PC-3 (cell line): Measurements from ENCODE around the gene AGPAT4. TPM values are rescaled to one million over a fixed set of nuclear protein-coding genes. Genes with fewer than 3 reads are reported as not detected.
"Not testable (repeated sequence)": the region's sequence is repeated elsewhere in the genome, so short reads cannot be mapped to it uniquely, and the experiment has no call there.

Experiments used
- ATAC-seq: fragments of 200-7000 bp; cut with Tn5 transposase; 2 replicates; pipeline ENCODE4 v1.9.1; 2020; ENCODE audit warnings: mild to moderate bottlenecking, moderate library complexity
- BruUV-seq: library from RNA; stranded (reverse); fragments of 400-500 nt; replicated peaks from 2 replicates; lab custom pipeline; 2021; lab: Mats Ljungman, UMichigan
- CTCF ChIA-PET: fragments of 300-600 bp; sonication (Branson Sonifier 250); formaldehyde crosslinking; loops from one replicate; lab custom pipeline; 2022; ENCODE audit warnings: antibody characterized with exemption; lab: Charles Lee
- POLR2A ChIA-PET: fragments of 300-600 bp; sonication (Branson Sonifier 250); formaldehyde crosslinking; loops from one replicate; lab custom pipeline; 2022; ENCODE audit warnings: antibody characterized with exemption; ENCODE audit not compliant: unreplicated experiment; lab: Charles Lee
- DNase-seq: peaks from one replicate; pipeline ENCODE4 v3.0.0-alpha.2; 2015
- H2AFZ ChIP-seq: fragments of 300-600 bp; sonication (generic); 2 replicates; pipeline ENCODE4 v1.6.0; 2016; ENCODE audit warnings: antibody characterized with exemption, low read length
- H3F3A ChIP-seq: fragments of 300-600 bp; sonication (generic); one replicate; pipeline ENCODE4 v1.6.0; 2017; ENCODE audit warnings: antibody characterized with exemption, low read length, control low read depth, mild to moderate bottlenecking; ENCODE audit not compliant: unreplicated experiment
- H3K27ac ChIP-seq: fragments of 300-600 bp; sonication (generic); 2 replicates; pipeline ENCODE4 v1.5.1; 2016; ENCODE audit warnings: mild to moderate bottlenecking, low read length
- H3K27me3 ChIP-seq: fragments of 300-600 bp; sonication (generic); 2 replicates; pipeline ENCODE4 v1.6.1; 2016; ENCODE audit warnings: low read length, mixed read lengths
- H3K36me3 ChIP-seq: fragments of 300-600 bp; sonication (generic); 2 replicates; pipeline ENCODE4 v1.6.1; 2016; ENCODE audit warnings: low read depth, mixed run types, low read length, mixed read lengths
- H3K4me1 ChIP-seq: fragments of 300-600 bp; sonication (generic); 2 replicates; pipeline ENCODE4 v1.5.1; 2016; ENCODE audit warnings: low read length; ENCODE audit not compliant: insufficient read depth
- H3K4me2 ChIP-seq: fragments of 300-600 bp; sonication (generic); 2 replicates; pipeline ENCODE4 v1.6.0; 2016; ENCODE audit warnings: low read length
- H3K4me3 ChIP-seq: fragments of 300-600 bp; sonication (generic); 2 replicates; pipeline ENCODE4 v1.5.1; 2016; ENCODE audit warnings: mild to moderate bottlenecking, low read length, mixed read lengths
- H3K79me2 ChIP-seq: fragments of 300-600 bp; sonication (generic); 2 replicates; pipeline ENCODE4 v1.6.1; 2017; ENCODE audit warnings: low read length, mixed read lengths
- H3K9ac ChIP-seq: fragments of 300-600 bp; sonication (generic); 2 replicates; pipeline ENCODE4 v1.6.0; 2016; ENCODE audit warnings: mild to moderate bottlenecking, low read length
- H3K9me2 ChIP-seq: fragments of 300-600 bp; sonication (generic); replicated peaks from 2 replicates; pipeline ENCODE4 v1.6.1; 2016; ENCODE audit warnings: mixed run types, low read length, mixed read lengths
- H3K9me3 ChIP-seq: fragments of 300-600 bp; sonication (generic); 2 replicates; pipeline ENCODE4 v1.6.1; 2016; ENCODE audit warnings: low read length, mixed read lengths
- H4K20me1 ChIP-seq: fragments of 300-600 bp; sonication (generic); 2 replicates; pipeline ENCODE4 v1.6.1; 2016; ENCODE audit warnings: low read length, mixed read lengths
- CTCF ChIP-seq: fragments of 300-600 bp; sonication (generic); conservative IDR thresholded peaks from 2 replicates; pipeline ENCODE4 v1.5.1; 2017; ENCODE audit warnings: antibody characterized with exemption, low read depth, mild to moderate bottlenecking, low read length
- EZH2 ChIP-seq: fragments of 300-600 bp; sonication (generic); IDR thresholded peaks from one replicate; pipeline ENCODE4 v1.6.1; 2017; ENCODE audit warnings: antibody characterized with exemption, mild to moderate bottlenecking, low read length; ENCODE audit not compliant: unreplicated experiment
- EZH2phosphoT487 ChIP-seq: fragments of 300-600 bp; sonication (generic); IDR thresholded peaks from 2 replicates; pipeline ENCODE4 v1.6.1; 2018; ENCODE audit warnings: mild to moderate bottlenecking, antibody characterized with exemption, low read length, borderline replicate concordance
- intact Hi-C: fragments of 100-400 bp; cut with micrococcal nuclease; formaldehyde crosslinking; loops from 2 replicates; pipeline ENCODE4 v1.9.0; 2023
- total RNA-seq: library from RNA; depleted of rRNA; stranded (reverse); fragments of >200 nt; gene quantifications from 2 replicates; pipeline ENCODE4 v1.2.3, GENCODE V29; 2014

AGPAT4 gene
- total RNA-seq, 1 experiment from 2014 or later: 3.8 TPM

- DNase-seq (no peak), ATAC-seq (no peak)
- no peak overlapping the region for H3K9ac ChIP-seq
- POLR2A ChIA-PET: no interaction called here
- H2AFZ ChIP-seq: no peak overlapping the region
- no peaks in the 10 kb centered on the region for H4K20me1 ChIP-seq
- no peaks in the 10 kb centered on the region for H3F3A ChIP-seq
- no TSS peak for BruUV-seq
- TF ChIP-seq CTCF: no peak
- no peak for TF ChIP-seq EZH2phosphoT487
- TF ChIP-seq EZH2: no peak
- H3K9me3 ChIP-seq: no peaks in the 10 kb centered on the region
- H3K27me3 ChIP-seq: no peaks in the 10 kb centered on the region
- intact Hi-C loops: no loop called here
- no peaks in the 10 kb centered on the region; the same call in 1 of the 2 replicates for H3K4me1 ChIP-seq
- no peaks in the 10 kb centered on the region for H3K79me2 ChIP-seq
- H3K4me3 ChIP-seq: no peak overlapping the region
- H3K9me2 ChIP-seq: no peaks in the 10 kb centered on the region
- CTCF ChIA-PET: no interaction called here
- H3K4me2 ChIP-seq: no peak overlapping the region
- no peaks in the 10 kb centered on the region for H3K36me3 ChIP-seq
- H3K27ac ChIP-seq: no peak overlapping the region
Observed at GRCh38 chr6:161318456-161318855, 44.6 kb upstream of the AGPAT4 start.

DNA sequence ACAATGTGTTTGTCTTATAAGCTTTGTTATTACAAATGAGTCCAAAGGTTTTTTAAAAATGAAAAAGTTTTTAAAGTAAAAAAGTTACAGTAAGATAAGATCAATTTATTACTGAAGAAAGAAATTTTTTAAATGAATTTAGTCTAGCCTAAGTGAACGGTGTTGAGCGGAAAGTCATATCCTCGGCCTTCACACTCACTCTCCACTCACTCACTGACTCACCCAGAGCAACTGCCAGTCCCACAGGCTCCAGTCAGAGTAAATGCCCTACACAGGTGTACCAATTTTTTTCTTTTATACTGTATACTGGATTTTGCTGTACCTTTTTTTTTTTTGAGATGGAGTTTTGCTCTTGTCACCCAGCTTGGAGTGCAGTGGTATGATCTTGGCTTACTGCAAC, 42.7 kb upstream of the AGPAT4 start:
- H3K79me2 ChIP-seq: no peaks in the 10 kb centered on the region
- POLR2A ChIA-PET: no interaction called here
- no peak overlapping the region for H3K27ac ChIP-seq
- DNase-seq (peak; percentile 26), ATAC-seq (peak; percentile 74)
- TF ChIP-seq EZH2 (no peak), CTCF (no peak), EZH2phosphoT487 (no peak)
- no TSS peak for BruUV-seq
- H3K9ac ChIP-seq: no peak overlapping the region
- H3K9me3 ChIP-seq: no peaks in the 10 kb centered on the region
- no peaks in the 10 kb centered on the region; the same call in 1 of the 2 replicates for H3K4me1 ChIP-seq
- H3K36me3 ChIP-seq: no peaks in the 10 kb centered on the region
- H3F3A ChIP-seq: no peaks in the 10 kb centered on the region
- intact Hi-C loops: no loop called here
- no peak overlapping the region for H3K4me3 ChIP-seq
- CTCF ChIA-PET: no interaction called here
- H3K4me2 ChIP-seq: no peak overlapping the region
- no peaks in the 10 kb centered on the region for H3K27me3 ChIP-seq
- H3K9me2 ChIP-seq: no peaks in the 10 kb centered on the region
- no peak overlapping the region for H2AFZ ChIP-seq
- H4K20me1 ChIP-seq: no peaks in the 10 kb centered on the region

DNA sequence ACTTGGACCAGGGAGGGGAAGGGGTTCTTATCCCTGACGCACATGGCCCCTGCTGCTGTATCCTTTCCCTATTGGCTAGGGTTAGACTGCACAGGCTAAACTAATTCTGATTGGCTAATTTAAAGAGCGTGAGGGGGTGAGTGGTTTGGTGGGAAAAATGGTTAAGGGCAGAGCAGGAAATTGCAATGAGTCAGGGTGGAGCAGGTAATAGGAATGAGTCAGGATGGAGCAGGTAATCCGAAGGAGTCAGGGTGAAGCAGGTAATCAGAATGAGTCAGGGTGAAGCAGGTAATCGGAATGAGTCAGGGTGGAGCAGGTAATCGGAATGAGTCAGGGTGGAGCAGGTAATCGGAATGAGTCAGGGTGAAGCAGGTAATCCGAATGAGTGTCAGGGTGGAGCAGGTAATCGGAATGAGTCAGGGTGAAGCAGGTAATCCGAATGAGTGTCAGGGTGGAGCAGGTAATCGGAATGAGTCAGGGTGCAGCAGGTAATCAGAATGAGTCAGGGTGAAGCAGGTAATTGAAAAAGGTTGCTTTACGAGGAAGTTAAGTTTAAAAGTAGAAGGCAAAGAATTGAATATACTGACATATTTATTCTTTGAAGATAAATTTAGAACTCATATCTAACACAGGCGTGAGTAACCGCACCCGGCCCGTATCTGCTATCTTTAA, 41.5 kb upstream of the AGPAT4 start:
- H3K79me2 ChIP-seq, BruUV-seq, CTCF ChIA-PET, H3K27me3 ChIP-seq, intact Hi-C loops, H3K4me2 ChIP-seq, H3K9me3 ChIP-seq, H4K20me1 ChIP-seq, H3K9me2 ChIP-seq, H3K36me3 ChIP-seq, H3K4me3 ChIP-seq, ATAC-seq, H2AFZ ChIP-seq, H3K9ac ChIP-seq, H3K4me1 ChIP-seq, H3F3A ChIP-seq, POLR2A ChIA-PET: not testable (repeated sequence)
- DNase-seq: peak; percentile 15
- peak overlapping the region; percentile 37 for H3K27ac ChIP-seq

DNA sequence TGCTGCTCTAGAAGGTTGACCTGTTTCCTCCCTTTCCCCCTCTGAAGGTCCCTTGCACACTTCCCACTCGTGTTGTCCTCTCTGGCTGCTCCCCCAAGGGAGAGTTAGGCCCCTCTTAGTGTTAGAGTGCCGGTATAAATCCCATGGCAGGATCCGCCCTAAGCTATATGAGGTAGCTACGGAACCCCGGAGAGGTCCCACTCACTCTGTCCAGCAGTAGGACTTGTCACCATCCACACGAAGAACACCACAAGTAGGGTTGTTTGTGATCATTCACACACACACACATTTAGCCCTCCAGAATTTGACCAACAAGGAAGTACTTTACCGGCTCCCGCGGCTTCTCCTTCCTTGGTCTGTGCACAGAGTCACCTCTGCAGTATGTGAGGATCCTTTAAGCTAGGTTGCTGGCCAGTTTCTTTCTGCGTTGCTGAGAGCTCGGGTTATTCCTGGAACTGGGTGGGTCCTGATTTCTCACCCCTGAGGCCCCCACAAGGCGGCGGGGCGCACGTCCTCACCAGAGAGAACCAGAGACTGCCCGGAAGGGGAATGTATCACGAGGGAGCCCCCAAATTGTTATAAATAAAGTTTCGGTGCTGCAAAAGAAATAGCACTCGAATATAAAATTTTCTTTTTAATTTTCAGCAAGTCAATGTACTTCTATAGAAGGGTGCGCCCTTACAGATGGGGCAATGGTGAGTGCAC, 40.8 kb upstream of the AGPAT4 start:
- H3F3A ChIP-seq, POLR2A ChIA-PET, H3K36me3 ChIP-seq, H2AFZ ChIP-seq, H4K20me1 ChIP-seq, CTCF ChIA-PET, H3K4me3 ChIP-seq, BruUV-seq, H3K79me2 ChIP-seq, H3K27me3 ChIP-seq, ATAC-seq, H3K4me2 ChIP-seq, H3K4me1 ChIP-seq, H3K9ac ChIP-seq, H3K9me2 ChIP-seq, intact Hi-C loops, H3K9me3 ChIP-seq, DNase-seq: not testable (repeated sequence)
- peak overlapping the region; percentile 37 for H3K27ac ChIP-seq
